ENCODE data around the gene PTPN21.

GRCh38 chr14:88562532-88562830 is 7.7 kb upstream of the PTPN21 start:
- TF ChIP-seq CTCF (IDR thresholded peaks at IDR 0.05; ENCODE audit: low read depth, low read length) (no peak), POLR2A (IDR thresholded peaks at IDR 0.05; ENCODE audit: extremely low read depth, insufficient read length) (no peak)
